ENCODE measurements around the gene SSNA1. TPM values are rescaled to one million over a fixed set of nuclear protein-coding genes. Genes with fewer than 3 reads are reported as not detected.

The SSNA1 gene
- total and polyA plus RNA-seq, 7 donors: 39.6 to 122 (median 93.2) TPM

GRCh38 chr9:137217276-137218211, 29.1 kb downstream of the SSNA1 start:
- H3K4me3 ChIP-seq: peak overlapping the region in 2 of 4 donors; percentile 7 to 9
- peak overlapping the region in 2 of 4 donors; percentile 6 to 35 for H3K27ac ChIP-seq
- no peaks in the 10 kb centered on the region for H3K27me3 ChIP-seq
- H3K4me1 ChIP-seq: peaks cover 0 to 19% (median 12%) of the 10 kb centered on the region in 4 donors
- H3K9me3 ChIP-seq: no peaks in the 10 kb centered on the region
- peaks cover 0 to 15% (median 0%) of the 10 kb centered on the region in 4 donors for H3K36me3 ChIP-seq
- intact Hi-C loops (cut with DNase I): no loop called here
- no peak for TF ChIP-seq EP300 (IDR thresholded peaks at IDR 0.05)
- no peak for TF ChIP-seq CTCF (IDR thresholded peaks at IDR 0.05)
- peak in 1 of 4 donors; percentile 56 for TF ChIP-seq POLR2AphosphoS5 (IDR thresholded peaks at IDR 0.05)
- peak in 1 of 2 donors; percentile 68 for TF ChIP-seq POLR2A (IDR thresholded peaks at IDR 0.05)
- 16 to 66% methylated on average over 36 of the region's 36 CpGs for WGBS, 2 donors
- no peak for DNase-seq

- 56 to 90% methylated on average over 30 of the region's 30 CpGs for WGBS, 2 donors
- H3K4me3 ChIP-seq: no peak overlapping the region
Observed at GRCh38 chr9:137218212-137218753, 29.8 kb downstream of the SSNA1 start.

GRCh38 chr9:137218754-137219271, 30.3 kb downstream of the SSNA1 start:
- Histone ChIP-seq H3K27me3 (no peaks in the 10 kb centered on the region), H3K4me3 (no peak overlapping the region), H3K9me3 (no peaks in the 10 kb centered on the region), H3K4me1 (peaks cover 0 to 26% (median 19%) of the 10 kb centered on the region in 4 donors), H3K36me3 (peaks cover 0 to 15% (median 0%) of the 10 kb centered on the region in 4 donors), H3K27ac (no peak overlapping the region)
- TF ChIP-seq POLR2AphosphoS5 (IDR thresholded peaks at IDR 0.05): peak in 1 of 4 donors; percentile 32
- TF ChIP-seq POLR2A (IDR thresholded peaks at IDR 0.05): no peak
- no peak for TF ChIP-seq CTCF (IDR thresholded peaks at IDR 0.05)
- no peak for TF ChIP-seq EP300 (IDR thresholded peaks at IDR 0.05)
- WGBS, 2 donors: 26 to 71% methylated on average over 12 of the region's 12 CpGs
- intact Hi-C loops (cut with DNase I): no loop called here
- no peak for DNase-seq

More at GRCh38 chr9:137218212-137218753, 29.8 kb downstream of the SSNA1 start:
- Histone ChIP-seq H3K36me3 (peaks cover 0 to 15% (median 0%) of the 10 kb centered on the region in 4 donors), H3K4me1 (peaks cover 0 to 25% (median 17%) of the 10 kb centered on the region in 4 donors), H3K27ac (no peak overlapping the region), H3K9me3 (no peaks in the 10 kb centered on the region), H3K27me3 (no peaks in the 10 kb centered on the region)
- TF ChIP-seq POLR2A (IDR thresholded peaks at IDR 0.05) (no peak), EP300 (IDR thresholded peaks at IDR 0.05) (no peak), POLR2AphosphoS5 (IDR thresholded peaks at IDR 0.05) (no peak), CTCF (IDR thresholded peaks at IDR 0.05) (no peak)
- DNase-seq: no peak
- intact Hi-C loops (cut with DNase I): no loop called here

- Histone ChIP-seq H3K4me1 (peaks cover 0 to 31% (median 24%) of the 10 kb centered on the region in 4 donors), H3K9me3 (no peaks in the 10 kb centered on the region), H3K27ac (no peak overlapping the region), H3K4me3 (no peak overlapping the region), H3K27me3 (no peaks in the 10 kb centered on the region), H3K36me3 (peaks cover 0 to 13% (median 0%) of the 10 kb centered on the region in 4 donors)
- DNase-seq: no peak
- 93 to 94% methylated on average over 10 of the region's 10 CpGs for WGBS, 2 donors
- TF ChIP-seq POLR2A (IDR thresholded peaks at IDR 0.05) (no peak), CTCF (IDR thresholded peaks at IDR 0.05) (no peak), EP300 (IDR thresholded peaks at IDR 0.05) (no peak), POLR2AphosphoS5 (IDR thresholded peaks at IDR 0.05) (no peak)
- intact Hi-C loops (cut with DNase I): loop anchor here (5.0 kb wide), 1 partner anchor 33 kb away; the partner anchor contains the start of genes ANAPC2 and SSNA1
Observed at GRCh38 chr9:137219757-137220316, 31.4 kb downstream of the SSNA1 start.
